ENCODE results near the gene KIF1C.
"Not testable (repeated sequence)": the region's sequence is repeated elsewhere in the genome, so short reads cannot be mapped to it uniquely, and the experiment has no call there.

The KIF1C gene

GRCh38 chr17:5045496-5045895, 47.7 kb downstream of the KIF1C start:
- DNase-seq: no peak

GRCh38 chr17:5047446-5047845, 49.7 kb downstream of the KIF1C start:
- no peak for DNase-seq

- peak; percentile 74 to 81 for DNase-seq
Observed at GRCh38 chr17:5049314-5049841, 51.6 kb downstream of the KIF1C start.

- DNase-seq: no peak
Observed at GRCh38 chr17:5050278-5050677, 52.5 kb downstream of the KIF1C start.

- no peak for DNase-seq
Observed at GRCh38 chr17:5055543-5055942, 57.8 kb downstream of the KIF1C start.

- DNase-seq: no peak
Observed at GRCh38 chr17:5065227-5065744, 67.5 kb downstream of the KIF1C start.

GRCh38 chr17:5068236-5068635, 70.5 kb downstream of the KIF1C start:
- DNase-seq: no peak

- DNase-seq: no peak
Observed at GRCh38 chr17:5069724-5070123, 72.0 kb downstream of the KIF1C start.

GRCh38 chr17:5075472-5075871, 77.7 kb downstream of the KIF1C start:
- not testable (repeated sequence) for DNase-seq

- DNase-seq: not testable (repeated sequence)
Observed at GRCh38 chr17:5077275-5077674, 79.5 kb downstream of the KIF1C start.

GRCh38 chr17:5077781-5078105, 80.0 kb downstream of the KIF1C start:
- no peak for DNase-seq
